ENCODE measurements around the gene MND1.

GRCh38 chr4:153318696-153319320, 25.7 kb upstream of the MND1 start:
- no peak for TF ChIP-seq REST (IDR thresholded peaks at IDR 0.05; ENCODE audit: insufficient read depth in 1 of 2, low read depth in 2 of 2, low read length in 2 of 2)
- no peak for TF ChIP-seq POLR2AphosphoS5 (IDR thresholded peaks at IDR 0.05; ENCODE audit: low read depth, low read length)
